Stimulated activated CD8-positive, alpha-beta memory T cell treated with anti-CD3 and anti-CD28 coated beads, Interleukin-15, amount 100 ng/mL, for 48 hours (primary cell): Measurements from ENCODE around the gene KLHL34.

ENCODE experiments used
- DNase-seq, 2 donors: peaks; one replicate each; pipeline ENCODE4 v3.0.0-alpha.2; 2020; ENCODE audit warnings: low read depth in 2 of 2

KLHL34 gene

DNA sequence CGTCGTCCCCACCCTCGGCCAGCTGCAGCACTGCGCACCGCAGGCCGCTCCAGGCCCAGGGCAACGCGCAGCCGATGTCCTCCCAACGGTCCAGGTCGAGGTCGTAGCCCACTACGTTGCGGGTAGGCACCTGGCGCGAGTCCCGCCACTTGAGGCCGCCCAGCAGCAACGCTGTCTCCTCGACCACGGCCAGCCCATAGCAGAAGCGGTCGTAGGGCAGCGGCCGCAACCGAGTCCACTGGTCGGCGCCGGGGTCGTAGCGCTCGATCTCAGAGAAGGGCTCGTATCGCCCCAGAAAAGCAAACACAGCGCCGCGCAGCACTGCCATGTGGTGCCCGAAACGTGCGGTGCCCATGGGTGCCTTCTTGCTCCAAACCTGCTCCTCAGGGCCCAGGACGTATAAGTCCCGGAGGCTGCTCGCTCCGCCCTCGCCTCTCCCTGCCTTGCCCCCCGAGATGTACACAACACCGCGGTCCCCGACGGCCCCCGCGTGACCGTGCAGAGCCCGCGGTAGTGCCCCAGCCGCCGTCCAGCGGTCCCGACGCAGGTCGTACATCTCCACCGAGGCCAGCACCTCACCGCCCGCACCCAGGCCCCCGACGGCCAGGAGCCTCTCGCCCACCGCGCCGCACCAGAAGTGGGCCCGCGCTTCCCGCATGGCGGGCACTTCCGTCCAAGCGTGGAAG lies 2.1 kb downstream of the KLHL34 start:
- no peak for DNase-seq

DNA sequence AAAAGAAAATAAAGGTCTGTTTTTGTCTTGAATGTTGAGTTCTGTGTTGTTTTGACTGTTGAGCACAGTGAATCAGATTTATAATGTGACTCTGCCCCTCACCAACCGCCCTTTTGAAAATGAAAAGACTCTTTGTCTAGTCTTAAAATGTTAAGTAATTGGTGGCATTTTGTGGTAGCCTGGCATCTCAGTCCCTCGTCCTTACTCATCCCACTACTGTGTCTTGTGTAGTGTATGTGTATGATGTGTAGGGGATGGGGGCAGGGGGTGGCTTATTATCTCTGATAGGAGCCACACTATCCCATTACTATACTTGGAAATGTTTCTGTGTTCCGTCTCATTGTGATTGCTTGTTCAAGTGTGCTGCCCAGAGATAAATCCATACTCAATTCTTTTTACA lies 12.2 kb downstream of the KLHL34 start:
- no peak for DNase-seq

DNA sequence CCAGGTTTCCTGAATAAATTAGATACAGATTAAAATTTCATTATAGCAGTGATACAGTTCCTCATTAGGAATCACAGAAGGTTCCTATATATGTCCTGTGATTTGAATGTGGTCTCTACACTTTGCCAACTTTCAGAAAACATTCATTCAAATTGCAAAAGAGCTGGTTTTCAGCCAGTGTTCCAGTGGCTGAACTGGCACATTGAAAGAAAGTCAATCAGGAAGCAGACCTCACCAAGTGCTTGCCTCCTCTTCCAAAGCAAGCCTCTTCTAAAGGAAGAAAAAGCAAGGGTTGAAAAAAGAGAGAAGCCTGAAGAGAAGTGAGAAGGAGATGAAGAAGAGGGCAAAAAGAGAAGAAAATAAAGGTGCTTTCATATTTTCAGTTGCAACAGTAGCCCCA lies 12.7 kb downstream of the KLHL34 start:
- no peak for DNase-seq

DNA sequence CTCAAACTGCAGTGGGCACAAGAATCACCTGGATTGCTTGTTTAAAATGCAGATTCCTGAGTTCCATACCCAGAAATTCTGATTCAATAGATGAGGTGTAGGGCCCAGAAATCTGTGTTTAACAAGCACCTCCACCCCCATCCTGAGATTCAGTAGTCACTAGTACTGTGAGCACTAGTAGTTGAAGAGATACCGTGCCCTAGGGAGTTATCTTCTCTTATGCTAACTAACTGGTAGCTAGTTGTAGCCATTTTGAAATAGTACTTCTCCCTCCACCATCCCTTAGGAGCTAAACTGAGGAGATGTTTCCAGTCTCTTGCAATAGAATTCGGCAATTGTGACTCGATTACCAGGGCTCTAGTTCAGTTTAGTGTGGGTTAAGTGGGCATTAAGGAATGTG lies 18.4 kb downstream of the KLHL34 start:
- no peak for DNase-seq

GRCh38 chrX:21638311-21638710 lies 19.8 kb downstream of the KLHL34 start:
- DNase-seq = no peak

GRCh38 chrX:21632027-21632426 lies 26.1 kb downstream of the KLHL34 start:
- no peak for DNase-seq

GRCh38 chrX:21623778-21624501 lies 34.2 kb downstream of the KLHL34 start:
- no peak for DNase-seq

GRCh38 chrX:21620234-21620633 lies 37.9 kb downstream of the KLHL34 start:
- no peak for DNase-seq

- DNase-seq = no peak
These were observed 41.7 kb downstream of the KLHL34 start for GRCh38 chrX:21616386-21616785.

DNA sequence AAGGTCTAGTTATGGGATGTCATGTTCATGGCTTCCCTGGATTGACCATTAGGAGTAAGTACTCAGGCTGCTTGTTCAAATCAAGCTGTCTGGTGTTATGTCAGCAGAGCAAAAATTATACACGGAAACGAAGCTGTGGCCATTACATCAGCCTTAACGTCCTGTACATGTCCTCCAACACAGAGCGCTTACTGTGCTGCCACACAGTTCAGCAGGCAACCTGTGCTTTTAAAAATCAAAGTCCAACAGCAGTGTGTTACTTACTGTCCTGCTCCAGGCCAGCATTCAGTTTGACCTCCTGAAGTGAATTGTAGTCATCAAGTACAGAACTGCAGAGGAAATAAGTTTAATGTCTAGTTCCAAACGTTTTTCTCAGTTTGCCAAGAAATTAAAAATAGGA lies 46.0 kb downstream of the KLHL34 start:
- DNase-seq = no peak

DNA sequence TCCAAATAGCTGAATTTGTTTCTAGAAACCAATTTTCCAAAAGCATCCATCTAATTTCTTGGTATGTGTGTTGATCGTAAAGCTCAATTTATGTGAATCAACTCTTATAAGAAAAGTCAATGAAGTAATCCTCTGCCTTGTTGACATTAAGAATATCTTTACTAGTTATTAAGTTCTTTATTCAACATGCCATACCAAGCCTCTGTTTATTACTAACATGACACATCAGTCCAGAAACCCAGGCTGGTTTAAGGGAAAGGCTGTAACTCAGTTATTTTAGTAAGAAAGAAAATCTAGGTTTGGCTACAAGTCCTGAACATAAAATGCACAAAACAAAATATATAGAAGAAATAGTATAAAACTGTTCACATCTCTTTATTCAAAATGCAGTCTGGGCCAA lies 48.0 kb downstream of the KLHL34 start:
- no peak for DNase-seq

DNA sequence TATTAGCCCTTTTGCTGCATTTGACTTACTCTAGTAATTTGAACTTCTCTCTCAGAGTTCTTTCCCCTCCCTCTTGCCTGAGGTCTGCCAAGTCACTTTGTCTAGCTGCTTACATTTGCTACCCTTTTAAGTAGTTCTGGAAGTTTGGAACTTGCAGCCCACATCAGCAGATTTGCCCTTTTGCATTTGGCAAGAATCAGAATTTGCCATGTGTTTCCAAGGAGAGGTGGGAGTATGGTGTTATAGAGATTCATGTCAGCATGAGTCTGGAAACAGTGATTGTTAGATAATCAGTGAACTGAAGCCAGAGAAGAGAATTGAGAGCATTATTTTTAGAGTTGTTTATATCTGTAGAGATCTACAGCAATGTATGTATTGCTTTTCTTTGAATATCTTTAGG lies 52.1 kb downstream of the KLHL34 start:
- DNase-seq = no peak
